Esophagus squamous epithelium (tissue), 4 donors: Measurements from ENCODE around the gene ETV2.

Experiments used
- POLR2A ChIP-seq, 4 donors: fragments of 450-650 bp; IDR thresholded peaks; one replicate each; pipeline ENCODE4 v1.6.1; 2017; ENCODE audit warnings: antibody characterized with exemption in 4 of 4, mild to moderate bottlenecking in 4 of 4, moderate library complexity in 3 of 4
- TF ChIP-seq, protein P1 (sequence below), 6 experiments: fragments of 450-650 bp in 4 of 6; fragments of 200-600 bp in 2 of 6; sonication (generic) in 2 of 6; IDR thresholded peaks; one replicate each; pipeline ENCODE4 v1.5.1; 2016 to 2019; ENCODE audit warnings: antibody characterized with exemption in 6 of 6, mild to moderate bottlenecking in 4 of 6, moderate library complexity in 4 of 6

DNA sequence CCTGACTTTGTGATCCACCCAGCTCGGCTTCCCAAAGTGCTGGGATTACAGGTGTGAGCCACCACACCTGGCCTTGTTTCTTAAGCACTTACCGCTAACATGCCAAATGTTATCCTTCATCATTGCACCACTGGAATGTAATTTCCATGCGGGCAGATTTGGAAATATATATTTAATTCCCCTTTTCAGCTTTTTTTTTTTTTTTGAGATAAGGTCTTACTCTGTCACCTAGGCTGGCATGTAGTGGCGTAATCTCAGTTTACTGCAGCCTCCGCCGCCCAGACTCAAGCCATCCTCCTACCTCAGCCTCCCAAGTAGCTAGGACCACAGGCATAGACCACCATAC is 20.4 kb downstream of the ETV2 start:
- TF ChIP-seq, protein P1, sequence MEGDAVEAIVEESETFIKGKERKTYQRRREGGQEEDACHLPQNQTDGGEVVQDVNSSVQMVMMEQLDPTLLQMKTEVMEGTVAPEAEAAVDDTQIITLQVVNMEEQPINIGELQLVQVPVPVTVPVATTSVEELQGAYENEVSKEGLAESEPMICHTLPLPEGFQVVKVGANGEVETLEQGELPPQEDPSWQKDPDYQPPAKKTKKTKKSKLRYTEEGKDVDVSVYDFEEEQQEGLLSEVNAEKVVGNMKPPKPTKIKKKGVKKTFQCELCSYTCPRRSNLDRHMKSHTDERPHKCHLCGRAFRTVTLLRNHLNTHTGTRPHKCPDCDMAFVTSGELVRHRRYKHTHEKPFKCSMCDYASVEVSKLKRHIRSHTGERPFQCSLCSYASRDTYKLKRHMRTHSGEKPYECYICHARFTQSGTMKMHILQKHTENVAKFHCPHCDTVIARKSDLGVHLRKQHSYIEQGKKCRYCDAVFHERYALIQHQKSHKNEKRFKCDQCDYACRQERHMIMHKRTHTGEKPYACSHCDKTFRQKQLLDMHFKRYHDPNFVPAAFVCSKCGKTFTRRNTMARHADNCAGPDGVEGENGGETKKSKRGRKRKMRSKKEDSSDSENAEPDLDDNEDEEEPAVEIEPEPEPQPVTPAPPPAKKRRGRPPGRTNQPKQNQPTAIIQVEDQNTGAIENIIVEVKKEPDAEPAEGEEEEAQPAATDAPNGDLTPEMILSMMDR (IDR thresholded peaks at IDR 0.05) = no peak
- no peak for TF ChIP-seq POLR2A (IDR thresholded peaks at IDR 0.05)
